Bone marrow (tissue), 2 donors: Measurements from ENCODE around the gene C11orf24.

ENCODE experiments used
- DNase-seq, 2 donors: peaks; one replicate each; lab custom pipeline; 2025; lab: John Stamatoyannopoulos, UW

The C11orf24 gene

GRCh38 chr11:68270196-68271022, 1.4 kb downstream of the C11orf24 start:
- no peak for DNase-seq

- no peak for DNase-seq
These were observed 2.2 kb downstream of the C11orf24 start for GRCh38 chr11:68269414-68270081.

- DNase-seq: no peak
These were observed 3.9 kb downstream of the C11orf24 start for GRCh38 chr11:68267881-68268240.

GRCh38 chr11:68266936-68267880, 4.6 kb downstream of the C11orf24 start:
- no peak for DNase-seq

- DNase-seq: no peak
These were observed 5.5 kb downstream of the C11orf24 start for GRCh38 chr11:68266121-68266891.

- DNase-seq: no peak
These were observed 6.8 kb downstream of the C11orf24 start for GRCh38 chr11:68264741-68265540.

- DNase-seq: no peak
These were observed 7.5 kb downstream of the C11orf24 start for GRCh38 chr11:68264244-68264643.

- DNase-seq: no peak
These were observed 8.2 kb downstream of the C11orf24 start for GRCh38 chr11:68263444-68264035.

GRCh38 chr11:68262544-68262827, 9.3 kb downstream of the C11orf24 start:
- DNase-seq: no peak

GRCh38 chr11:68261749-68262543, 9.8 kb downstream of the C11orf24 start:
- DNase-seq: no peak

- no peak for DNase-seq
These were observed 10.8 kb downstream of the C11orf24 start for GRCh38 chr11:68261006-68261405.

- DNase-seq: no peak
These were observed 11.3 kb downstream of the C11orf24 start for GRCh38 chr11:68260484-68260883.

GRCh38 chr11:68259122-68259959, 12.4 kb downstream of the C11orf24 start:
- DNase-seq: no peak

- no peak for DNase-seq
These were observed 13.4 kb downstream of the C11orf24 start for GRCh38 chr11:68258363-68258765.

- peak; percentile 75 to 84 for DNase-seq
These were observed 14.1 kb downstream of the C11orf24 start for GRCh38 chr11:68257477-68258362.

- no peak for DNase-seq
These were observed 15.4 kb downstream of the C11orf24 start for GRCh38 chr11:68256331-68256741.

- no peak for DNase-seq
These were observed 16.2 kb downstream of the C11orf24 start for GRCh38 chr11:68255526-68255925.

- DNase-seq: no peak
These were observed 17.4 kb downstream of the C11orf24 start for GRCh38 chr11:68254421-68254820.
